Activated CD4-positive, alpha-beta memory T cell treated with anti-CD3 and anti-CD28 coated beads for 36 hours (primary cell): ENCODE results near the gene ADGRE1. TPM values are rescaled to one million over a fixed set of nuclear protein-coding genes. Genes with fewer than 3 reads are reported as not detected.
A peak's percentile ranks its signal among the peaks of the same experiment; 100 is the strongest.

Source experiments
- CTCF ChIA-PET: fragments of 350-600 bp; sonication (Branson Sonifier 250); formaldehyde crosslinking; loops from one replicate; lab custom pipeline; 2021; ENCODE audit warnings: antibody characterized with exemption, inconsistent platforms; lab: Charles Lee
- POLR2A ChIA-PET: fragments of 350-600 bp; sonication (Branson Sonifier 250); formaldehyde crosslinking; loops from one replicate; lab custom pipeline; 2021; ENCODE audit warnings: antibody characterized with exemption; lab: Charles Lee
- DNase-seq: peaks from one replicate; pipeline ENCODE4 v3.0.0-alpha.2; 2020
- H3K27ac Mint-ChIP-seq: one replicate; pipeline ENCODE4 v1.8.0; 2021; ENCODE audit warnings: mixed read lengths
- H3K27me3 Mint-ChIP-seq: one replicate; pipeline ENCODE4 v1.8.0; 2021; ENCODE audit warnings: mixed read lengths
- H3K36me3 Mint-ChIP-seq: one replicate; pipeline ENCODE4 v1.8.0; 2021; ENCODE audit warnings: mixed read lengths
- H3K4me1 Mint-ChIP-seq: one replicate; pipeline ENCODE4 v1.8.0; 2021; ENCODE audit warnings: low read depth, mixed read lengths
- H3K4me3 Mint-ChIP-seq: one replicate; pipeline ENCODE4 v1.8.0; 2021; ENCODE audit warnings: mild to moderate bottlenecking, mixed read lengths
- H3K9me3 Mint-ChIP-seq: one replicate; pipeline ENCODE4 v1.8.0; 2021; ENCODE audit warnings: mixed read lengths
- intact Hi-C: fragments of 100-400 bp; cut with micrococcal nuclease; formaldehyde crosslinking; loops from one replicate; pipeline ENCODE4 v1.15.1; 2023
- total RNA-seq, 2 experiments: library from RNA; stranded (reverse); gene quantifications; one replicate each; pipeline ENCODE4 v1.2.3, GENCODE V29; 2021

The ADGRE1 gene
- total RNA-seq, 2 experiments from 2014 or later, result 6.6 to 6.8 TPM

DNA sequence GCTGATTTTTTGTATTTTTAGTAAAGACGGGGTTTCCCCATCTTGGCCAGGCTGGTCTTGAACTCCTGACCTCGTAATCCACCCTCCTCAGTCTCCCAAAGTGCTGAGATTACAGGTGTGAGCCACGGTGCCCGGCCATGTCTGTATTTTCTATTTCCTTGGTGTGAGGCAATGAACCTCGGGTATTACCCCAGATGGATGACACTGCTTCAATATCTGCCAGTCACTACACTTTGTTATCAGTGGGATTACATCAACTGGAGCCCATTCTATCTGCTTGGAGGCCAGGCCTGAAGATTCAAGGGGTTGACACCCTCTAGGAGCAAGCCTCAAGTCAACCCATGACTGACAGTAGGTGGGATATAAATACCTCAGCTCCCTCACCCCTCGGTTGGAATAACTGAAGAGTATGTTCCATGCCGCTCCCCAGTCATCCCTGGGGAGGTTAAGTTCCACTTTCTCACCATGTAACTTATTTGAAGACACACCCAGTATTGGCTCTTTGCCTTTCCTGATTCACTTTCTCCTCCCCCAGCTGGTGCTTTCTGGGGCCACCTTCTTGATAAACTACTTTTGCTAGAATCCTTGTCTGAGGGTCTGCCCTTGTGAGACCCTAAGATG is 992 bp upstream of the ADGRE1 start:
- ChIA-PET POLR2A (no interaction called here), CTCF (no interaction called here)
- no peaks in the 10 kb centered on the region for H3K27me3 Mint-ChIP-seq
- H3K9me3 Mint-ChIP-seq, result peaks cover 9% of the 10 kb centered on the region
- peaks cover 3% of the 10 kb centered on the region for H3K36me3 Mint-ChIP-seq
- peak; percentile 16 for DNase-seq
- H3K27ac Mint-ChIP-seq, result peak overlapping the region; percentile 1
- intact Hi-C loops, result loop anchor here (10.0 kb wide), 1 partner anchor 128 kb away; no protein-coding TSS in a partner anchor
- peaks cover 46% of the 10 kb centered on the region for H3K4me1 Mint-ChIP-seq
- no peak overlapping the region for H3K4me3 Mint-ChIP-seq

DNA sequence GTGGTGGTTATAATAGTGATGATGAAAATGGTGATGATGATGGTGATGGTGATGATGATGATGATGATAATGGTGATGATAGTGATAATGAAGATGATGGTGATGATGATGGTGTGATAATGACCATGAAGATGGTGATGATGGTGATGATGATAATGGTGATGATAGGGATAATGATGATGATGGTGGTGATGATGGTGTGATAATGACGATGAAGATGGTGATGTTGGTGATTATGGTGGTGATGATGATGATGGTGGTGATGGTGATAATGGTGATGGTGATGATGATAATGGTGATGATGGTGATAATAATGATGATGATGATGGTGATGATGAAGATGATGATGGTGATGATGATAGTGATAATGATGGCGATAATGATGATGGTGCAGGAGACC is 1.6 kb downstream of the ADGRE1 start:
- ChIA-PET POLR2A (no interaction called here), CTCF (interaction anchor here (0.6 kb wide), 1 partner anchor 24 kb away, joined by 3 read pairs; no protein-coding TSS in a partner anchor)
- Mint-ChIP-seq H3K27me3 (no peaks in the 10 kb centered on the region), H3K27ac (peak overlapping the region; percentile 4), H3K9me3 (peaks cover 21% of the 10 kb centered on the region), H3K36me3 (peaks cover 13% of the 10 kb centered on the region), H3K4me3 (no peak overlapping the region), H3K4me1 (peaks cover 69% of the 10 kb centered on the region)
- no peak for DNase-seq
- intact Hi-C loops, result loop anchor here (10.0 kb wide), 1 partner anchor 126 kb away; no protein-coding TSS in a partner anchor

DNA sequence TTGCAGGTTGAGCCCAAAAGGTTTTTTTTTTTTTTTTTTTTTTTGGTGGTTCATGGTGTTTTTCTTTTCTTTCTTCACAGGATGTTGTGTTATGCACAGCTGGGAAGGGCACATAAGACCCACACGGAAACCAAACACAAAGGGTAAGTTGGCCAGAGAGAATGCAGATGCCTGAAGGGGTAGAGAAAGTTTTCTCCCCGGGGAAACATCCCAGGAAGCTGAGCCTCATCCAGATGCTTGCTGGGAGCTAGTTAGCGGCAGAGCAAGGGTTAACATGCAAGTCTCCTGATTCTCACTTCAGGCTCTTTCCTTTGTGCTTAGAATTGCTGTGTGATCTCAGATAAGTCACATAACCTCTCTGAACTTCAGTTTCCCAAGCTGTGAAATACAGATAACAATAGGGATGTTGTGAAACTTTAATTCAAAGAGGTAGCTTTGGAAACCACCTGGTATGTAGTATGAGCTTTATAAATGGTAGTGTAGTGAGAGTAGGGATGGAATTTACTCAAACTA is 3.1 kb downstream of the ADGRE1 start:
- H3K27me3 Mint-ChIP-seq, result no peaks in the 10 kb centered on the region

DNA sequence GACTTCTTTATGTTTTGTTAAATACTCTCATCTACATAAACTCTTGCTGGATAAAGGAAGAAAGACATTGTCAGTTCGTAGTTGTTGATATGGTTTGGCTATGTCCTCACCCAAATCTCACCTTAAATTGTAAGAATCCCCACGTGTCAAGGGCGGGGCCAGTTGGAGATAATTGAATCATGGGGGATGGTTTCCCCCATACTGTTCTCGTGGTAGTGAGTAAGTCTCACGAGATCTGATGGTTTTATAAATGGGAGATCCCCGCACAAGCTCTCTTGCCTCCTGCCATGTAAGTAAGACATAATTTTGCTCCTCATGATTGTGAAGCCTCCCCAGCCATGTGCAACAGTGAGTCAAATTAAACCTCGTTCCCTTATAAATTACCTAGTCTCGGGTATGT is 3.6 kb downstream of the ADGRE1 start:
- H3K4me3 Mint-ChIP-seq, result peak overlapping the region; percentile 22
- peaks cover 70% of the 10 kb centered on the region for H3K4me1 Mint-ChIP-seq
- peaks cover 26% of the 10 kb centered on the region for H3K36me3 Mint-ChIP-seq
- ChIA-PET POLR2A (no interaction called here), CTCF (interaction anchor here (0.6 to 1.6 kb wide), 5 partner anchors 27 to 843 kb away, joined by 3 to 5 read pairs (median 4); no protein-coding TSS in a partner anchor)
- peak; percentile 72 for DNase-seq
- H3K27me3 Mint-ChIP-seq, result no peaks in the 10 kb centered on the region
- H3K9me3 Mint-ChIP-seq, result peaks cover 41% of the 10 kb centered on the region
- peak overlapping the region; percentile 82 for H3K27ac Mint-ChIP-seq
- intact Hi-C loops, result no loop called here

More for the DNA sequence above, 3.1 kb downstream of the ADGRE1 start:
- intact Hi-C loops, result no loop called here
- peaks cover 70% of the 10 kb centered on the region for H3K4me1 Mint-ChIP-seq
- peak overlapping the region; percentile 22 for H3K4me3 Mint-ChIP-seq
- H3K27ac Mint-ChIP-seq, result peak overlapping the region; percentile 82
- H3K36me3 Mint-ChIP-seq, result peaks cover 24% of the 10 kb centered on the region
- POLR2A ChIA-PET, result interaction anchor here (0.5 to 0.7 kb wide), 2 partner anchors 148 to 268 kb away, joined by 3 to 4 read pairs; no protein-coding TSS in a partner anchor
- peak; percentile 14 for DNase-seq
- H3K9me3 Mint-ChIP-seq, result peaks cover 36% of the 10 kb centered on the region
- CTCF ChIA-PET, result interaction anchor here (0.6 to 1.6 kb wide), 4 partner anchors 27 to 259 kb away, joined by 3 to 5 read pairs (median 4); no protein-coding TSS in a partner anchor

DNA sequence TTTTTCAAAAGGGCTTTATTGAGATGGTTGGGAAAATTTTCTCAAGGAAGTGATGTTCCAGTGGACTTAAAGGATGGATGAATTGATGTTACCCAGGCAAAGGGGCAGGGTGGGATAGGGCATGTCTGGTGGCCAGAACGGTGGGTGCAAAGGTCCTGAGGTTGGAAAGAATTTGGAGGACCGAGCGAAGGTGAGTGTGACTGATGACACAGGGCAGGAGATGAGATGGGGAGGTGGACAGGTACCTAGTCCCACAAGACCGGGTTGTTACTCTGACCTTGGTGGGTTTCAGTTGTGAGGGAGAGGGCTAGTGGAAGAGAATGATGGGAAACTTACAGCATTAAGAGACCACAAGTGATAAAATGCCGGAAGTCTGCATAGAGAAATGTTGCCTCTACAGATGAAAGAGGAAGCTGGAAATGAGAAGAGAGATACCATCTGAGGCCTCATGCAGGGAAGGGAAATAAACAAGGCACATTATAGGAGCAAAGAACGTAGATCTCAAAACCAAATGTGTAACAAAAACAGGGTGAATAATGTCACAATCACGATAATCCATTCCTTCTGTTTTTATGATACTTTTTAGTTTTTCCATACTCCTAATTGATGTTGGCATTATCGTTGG is 4.5 kb downstream of the ADGRE1 start:
- H3K36me3 Mint-ChIP-seq, result peaks cover 32% of the 10 kb centered on the region
- ChIA-PET POLR2A (no interaction called here), CTCF (no interaction called here)
- peak; percentile 10 for DNase-seq
- peak overlapping the region; percentile 85 for H3K27ac Mint-ChIP-seq
- H3K4me3 Mint-ChIP-seq, result peak overlapping the region; percentile 44
- H3K9me3 Mint-ChIP-seq, result peaks cover 45% of the 10 kb centered on the region
- intact Hi-C loops, result no loop called here
- peaks cover 65% of the 10 kb centered on the region for H3K4me1 Mint-ChIP-seq
- no peaks in the 10 kb centered on the region for H3K27me3 Mint-ChIP-seq

DNA sequence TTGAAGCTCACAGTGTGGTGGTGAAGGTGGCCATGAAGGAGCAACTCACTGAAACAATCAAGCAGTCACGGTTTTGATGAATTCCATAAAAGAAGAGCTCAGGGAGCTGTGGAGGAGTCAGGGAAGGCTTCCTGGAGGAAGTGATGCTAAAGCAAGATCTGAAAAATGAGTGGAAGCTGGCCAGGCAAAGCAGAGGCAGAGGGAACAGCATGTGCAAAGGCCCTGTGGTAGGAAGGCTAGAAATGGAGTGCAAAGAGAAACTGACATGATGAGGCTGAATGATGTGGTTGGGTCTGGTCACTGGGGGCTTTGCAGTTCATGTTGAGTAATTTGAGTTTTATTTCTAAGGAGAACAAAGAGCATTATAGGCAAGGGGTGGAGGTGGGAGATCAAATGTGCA is 6.9 kb downstream of the ADGRE1 start:
- peaks cover 51% of the 10 kb centered on the region for H3K36me3 Mint-ChIP-seq
- H3K27ac Mint-ChIP-seq, result no peak overlapping the region
- CTCF ChIA-PET, result no interaction called here
- H3K9me3 Mint-ChIP-seq, result peaks cover 53% of the 10 kb centered on the region
- no peak overlapping the region for H3K4me3 Mint-ChIP-seq
- no peak for DNase-seq
- POLR2A ChIA-PET, result no interaction called here
- H3K27me3 Mint-ChIP-seq, result no peaks in the 10 kb centered on the region
- H3K4me1 Mint-ChIP-seq, result peaks cover 43% of the 10 kb centered on the region
- intact Hi-C loops, result no loop called here

DNA sequence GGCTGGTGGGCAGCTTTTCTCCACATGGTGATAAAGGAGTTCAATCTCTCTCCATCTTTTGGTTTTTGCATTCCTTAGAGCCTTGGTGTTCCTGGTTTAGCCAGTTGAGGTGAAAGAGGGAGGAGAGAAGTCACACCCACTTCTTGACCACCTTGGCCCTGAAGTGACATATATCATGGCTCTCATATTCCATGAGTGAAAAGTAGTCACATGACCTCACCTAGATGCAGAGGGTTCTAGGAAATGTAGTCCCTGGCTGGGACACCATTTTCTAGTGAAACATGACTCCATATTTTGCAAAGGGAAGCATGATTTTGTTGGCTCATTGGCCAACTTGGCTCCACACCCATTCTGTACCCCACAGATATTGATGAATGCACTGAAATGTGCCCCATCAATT is 16.1 kb downstream of the ADGRE1 start:
- peaks cover 41% of the 10 kb centered on the region for H3K36me3 Mint-ChIP-seq

DNA sequence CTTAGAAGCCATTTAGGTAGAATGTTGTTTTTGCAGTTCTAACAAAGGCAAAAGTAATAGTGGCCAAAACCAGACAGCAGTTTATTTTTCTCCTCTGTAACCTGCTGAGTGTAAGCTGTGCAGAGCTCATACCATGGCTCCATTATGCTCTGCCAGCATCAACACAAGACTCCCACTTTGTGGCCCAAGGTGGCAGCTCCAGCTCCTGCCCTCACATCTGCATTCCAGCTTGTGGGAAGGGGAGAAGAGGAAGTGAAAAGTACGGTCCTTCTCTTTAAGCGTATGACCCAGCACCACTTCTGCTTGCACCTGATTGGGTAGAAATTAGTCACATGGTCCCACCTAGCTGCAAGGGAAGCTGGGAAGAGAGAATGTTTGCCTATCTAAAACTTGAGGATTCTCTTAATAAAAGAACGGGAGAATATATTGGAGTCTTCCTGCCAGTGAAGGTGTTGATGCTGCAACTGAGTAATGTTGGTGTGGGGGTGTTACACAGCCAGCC is 19.2 kb downstream of the ADGRE1 start:
- POLR2A ChIA-PET, result no interaction called here
- Mint-ChIP-seq H3K27me3 (no peaks in the 10 kb centered on the region), H3K27ac (no peak overlapping the region), H3K36me3 (peaks cover 22% of the 10 kb centered on the region), H3K9me3 (peaks cover 22% of the 10 kb centered on the region), H3K4me3 (no peak overlapping the region), H3K4me1 (no peaks in the 10 kb centered on the region)
- no peak for DNase-seq
- intact Hi-C loops, result no loop called here
- CTCF ChIA-PET, result no interaction called here

More for the DNA sequence above, 16.1 kb downstream of the ADGRE1 start:
- H3K4me1 Mint-ChIP-seq, result no peaks in the 10 kb centered on the region
- no peak for DNase-seq
- no peaks in the 10 kb centered on the region for H3K27me3 Mint-ChIP-seq
- H3K27ac Mint-ChIP-seq, result no peak overlapping the region
- intact Hi-C loops, result no loop called here
- no peak overlapping the region for H3K4me3 Mint-ChIP-seq
- POLR2A ChIA-PET, result no interaction called here
- peaks cover 42% of the 10 kb centered on the region for H3K9me3 Mint-ChIP-seq
- CTCF ChIA-PET, result no interaction called here

DNA sequence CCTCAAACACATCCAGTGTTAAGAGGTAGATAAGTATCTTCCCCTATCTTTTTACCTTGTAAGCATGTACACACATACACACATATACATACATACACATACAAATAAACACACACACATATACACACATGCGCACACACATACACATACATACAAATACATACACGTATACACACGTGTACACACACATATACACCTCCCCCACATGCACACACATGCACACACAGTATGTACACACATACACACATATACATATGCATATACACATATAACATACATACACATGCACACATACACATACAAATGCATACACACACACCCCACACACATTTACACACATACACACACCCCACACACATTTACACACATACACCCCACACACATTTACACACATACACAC is 24.1 kb downstream of the ADGRE1 start:
- POLR2A ChIA-PET, result no interaction called here
- peaks cover 30% of the 10 kb centered on the region for H3K9me3 Mint-ChIP-seq
- H3K36me3 Mint-ChIP-seq, result peaks cover 25% of the 10 kb centered on the region
- no peaks in the 10 kb centered on the region for H3K4me1 Mint-ChIP-seq
- no peaks in the 10 kb centered on the region for H3K27me3 Mint-ChIP-seq
- CTCF ChIA-PET, result no interaction called here
- no peak overlapping the region for H3K27ac Mint-ChIP-seq
- intact Hi-C loops, result no loop called here
- no peak for DNase-seq
- H3K4me3 Mint-ChIP-seq, result no peak overlapping the region

DNA sequence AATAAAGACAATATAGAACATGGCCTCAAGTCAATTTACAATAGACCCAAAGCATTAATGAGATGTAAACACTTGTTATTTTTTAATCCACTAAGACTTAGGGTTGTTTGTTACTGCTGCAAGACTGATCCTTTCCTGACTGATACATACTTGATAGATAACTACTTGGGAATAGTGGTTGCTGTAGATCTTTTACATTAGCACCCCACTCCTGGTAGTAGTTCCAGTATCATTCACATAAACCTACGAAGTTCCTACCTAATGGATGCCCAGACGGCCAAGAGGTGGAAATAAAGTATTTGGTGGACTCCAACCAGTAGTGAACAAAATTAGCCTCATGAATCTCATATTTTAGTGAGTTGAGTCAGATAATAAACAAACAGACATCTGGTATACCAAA is 26.9 kb downstream of the ADGRE1 start:
- no peaks in the 10 kb centered on the region for H3K4me1 Mint-ChIP-seq

DNA sequence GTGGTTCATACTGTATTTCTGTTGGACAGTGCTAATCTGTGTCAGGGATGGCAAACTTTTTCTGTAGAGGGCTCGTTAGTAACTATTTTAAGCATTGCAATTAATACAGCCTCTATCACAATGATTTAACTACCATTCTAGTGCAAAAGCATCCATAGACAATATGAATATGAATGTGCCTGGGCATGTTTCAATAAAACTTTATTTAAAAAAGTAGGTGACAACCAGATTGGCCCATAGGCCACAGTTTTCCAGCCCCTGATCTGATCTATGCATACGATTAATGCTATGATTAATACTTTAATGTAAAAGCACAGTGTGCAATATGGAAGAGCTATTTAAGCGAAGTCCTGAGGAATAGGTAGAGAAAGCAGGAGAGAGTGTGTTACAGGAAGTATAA is 29.6 kb downstream of the ADGRE1 start:
- no peak overlapping the region for H3K27ac Mint-ChIP-seq
- ChIA-PET CTCF (no interaction called here), POLR2A (no interaction called here)
- no peak overlapping the region for H3K4me3 Mint-ChIP-seq
- intact Hi-C loops, result no loop called here
- peaks cover 15% of the 10 kb centered on the region for H3K9me3 Mint-ChIP-seq
- peaks cover 17% of the 10 kb centered on the region for H3K36me3 Mint-ChIP-seq
- H3K27me3 Mint-ChIP-seq, result no peaks in the 10 kb centered on the region
- DNase-seq, result no peak
- no peaks in the 10 kb centered on the region for H3K4me1 Mint-ChIP-seq

More for the DNA sequence above, 26.9 kb downstream of the ADGRE1 start:
- POLR2A ChIA-PET, result no interaction called here
- Mint-ChIP-seq H3K36me3 (peaks cover 17% of the 10 kb centered on the region), H3K27ac (no peak overlapping the region), H3K4me3 (no peak overlapping the region), H3K27me3 (no peaks in the 10 kb centered on the region), H3K9me3 (peaks cover 15% of the 10 kb centered on the region)
- intact Hi-C loops, result no loop called here
- no peak for DNase-seq
- CTCF ChIA-PET, result no interaction called here

DNA sequence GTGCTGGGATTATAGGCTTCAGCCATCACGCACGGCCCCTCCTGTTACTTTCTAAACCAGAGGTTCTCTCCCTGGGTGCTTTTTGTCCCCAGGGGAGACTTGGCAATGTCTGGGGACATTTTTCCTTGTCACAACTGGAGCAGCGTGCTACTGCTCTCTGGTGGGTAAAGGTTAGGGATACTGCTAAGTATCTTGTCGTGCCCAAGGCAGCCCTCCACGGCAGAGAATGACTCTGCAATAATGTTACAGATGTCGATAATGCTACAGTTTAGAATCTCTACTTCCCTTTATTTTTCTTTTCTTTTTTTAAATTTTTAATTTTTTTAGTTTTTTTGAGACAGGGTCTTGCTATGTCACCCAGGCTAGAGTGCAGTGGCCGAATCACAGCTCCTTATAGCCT is 38.0 kb downstream of the ADGRE1 start:
- intact Hi-C loops, result no loop called here
- peaks cover 12% of the 10 kb centered on the region for H3K36me3 Mint-ChIP-seq
- no peak for DNase-seq
- H3K4me3 Mint-ChIP-seq, result no peak overlapping the region
- CTCF ChIA-PET, result interaction anchor here (0.5 to 1.5 kb wide), 6 partner anchors 21 to 321 kb away, joined by 3 to 6 read pairs (median 4); no protein-coding TSS in a partner anchor
- POLR2A ChIA-PET, result no interaction called here
- peaks cover 14% of the 10 kb centered on the region for H3K9me3 Mint-ChIP-seq
- H3K27me3 Mint-ChIP-seq, result no peaks in the 10 kb centered on the region
- H3K27ac Mint-ChIP-seq, result no peak overlapping the region
- peaks cover 13% of the 10 kb centered on the region for H3K4me1 Mint-ChIP-seq
